Neural cell (in vitro differentiated cells): Measurements from ENCODE around the gene SH3BP5. TPM values are rescaled to one million over a fixed set of nuclear protein-coding genes. Genes with fewer than 3 reads are reported as not detected.
A peak's percentile ranks its signal among the peaks of the same experiment; 100 is the strongest.

ENCODE experiments used
- H2AFZ ChIP-seq: fragments of 200-600, 300-800 bp; sonication (generic), shearing (Covaris generic); 2 replicates; pipeline ENCODE4 v1.6.0; 2014; ENCODE audit warnings: low read depth, mild to moderate bottlenecking, antibody characterized with exemption, low read length, moderate library complexity
- H3F3A ChIP-seq: fragments of 200-600 bp; shearing (Covaris generic); 2 replicates; pipeline ENCODE4 v1.6.1; 2016; ENCODE audit warnings: mild to moderate bottlenecking, moderate library complexity, mixed read lengths, antibody characterized with exemption, low read length; ENCODE audit not compliant: insufficient read depth, poor library complexity, severe bottlenecking
- H3K27ac ChIP-seq: fragments of 200-600, 300-800 bp; sonication (generic), shearing (Covaris generic); 2 replicates; pipeline ENCODE4 v1.5.1; 2014; ENCODE audit warnings: mild to moderate bottlenecking, low read length, moderate library complexity
- H3K27me3 ChIP-seq: fragments of 300-800, 200-600 bp; sonication (generic), shearing (Covaris generic); 2 replicates; pipeline ENCODE4 v1.6.0; 2014; ENCODE audit warnings: mild to moderate bottlenecking, low read depth, low read length, moderate library complexity; ENCODE audit not compliant: insufficient read depth
- H3K36me3 ChIP-seq: fragments of 300-800, 200-600 bp; sonication (generic), shearing (Covaris generic); 2 replicates; pipeline ENCODE4 v1.5.1; 2014; ENCODE audit warnings: mild to moderate bottlenecking, antibody characterized with exemption, low read length, moderate library complexity; ENCODE audit not compliant: insufficient read depth
- H3K4me2 ChIP-seq: fragments of 300-800, 200-600 bp; sonication (generic), shearing (Covaris generic); 2 replicates; pipeline ENCODE4 v1.6.0; 2014; ENCODE audit warnings: mild to moderate bottlenecking, low read length
- H3K4me3 ChIP-seq: fragments of 300-800, 200-600 bp; sonication (generic), shearing (Covaris generic); 2 replicates; pipeline ENCODE4 v1.5.1; 2014; ENCODE audit warnings: mild to moderate bottlenecking, low read length, moderate library complexity
- H3K79me2 ChIP-seq: fragments of 200-600 bp; shearing (Covaris generic); replicated peaks from 2 replicates; pipeline ENCODE4 v1.6.0; 2014; ENCODE audit warnings: mild to moderate bottlenecking, low read length, moderate library complexity; ENCODE audit not compliant: insufficient read depth
- H3K9ac ChIP-seq: fragments of 300-800, 200-600 bp; sonication (generic), shearing (Covaris generic); 2 replicates; pipeline ENCODE4 v1.6.1; 2016; ENCODE audit warnings: mild to moderate bottlenecking, low read length, mixed read lengths
- H3K9me2 ChIP-seq: fragments of 200-600 bp; shearing (Covaris generic); 2 replicates; pipeline ENCODE4 v1.6.1; 2016; ENCODE audit warnings: mild to moderate bottlenecking, low read length, mixed read lengths; ENCODE audit not compliant: insufficient read depth
- H3K9me3 ChIP-seq: fragments of 200-600, 300-800 bp; sonication (generic), shearing (Covaris generic); 2 replicates; pipeline ENCODE4 v1.6.1; 2016; ENCODE audit warnings: mild to moderate bottlenecking, mixed run types, low read length, moderate library complexity, mixed read lengths
- H4K20me1 ChIP-seq: fragments of 200-600 bp; shearing (Covaris generic); 2 replicates; pipeline ENCODE4 v1.6.1; 2016; ENCODE audit warnings: mild to moderate bottlenecking, mixed run types; ENCODE audit not compliant: insufficient read depth
- EP300 ChIP-seq: fragments of 450-650 bp; conservative IDR thresholded peaks from 2 replicates; pipeline ENCODE4 v1.6.1; 2014; ENCODE audit warnings: antibody characterized with exemption, mild to moderate bottlenecking, moderate library complexity; ENCODE audit not compliant: poor library complexity, severe bottlenecking
- EZH2 ChIP-seq: fragments of 200-600, 300-800 bp; shearing (Covaris generic), sonication (generic); IDR thresholded peaks from 2 replicates; pipeline ENCODE4 v1.6.1; 2014; ENCODE audit warnings: antibody characterized with exemption, low read length, borderline replicate concordance, mild to moderate bottlenecking; ENCODE audit not compliant: insufficient read depth, poor library complexity, severe bottlenecking
- MXI1 ChIP-seq: fragments of 450-650 bp; conservative IDR thresholded peaks from 2 replicates; pipeline ENCODE4 v1.6.1; 2014; ENCODE audit warnings: antibody characterized with exemption, mild to moderate bottlenecking; ENCODE audit not compliant: poor library complexity, severe bottlenecking
- POLR2AphosphoS5 ChIP-seq: IDR thresholded peaks from 2 replicates; pipeline ENCODE4 v1.6.1; 2012
- RAD21 ChIP-seq: fragments of 450-650 bp; conservative IDR thresholded peaks from 2 replicates; pipeline ENCODE4 v1.6.1; 2014; ENCODE audit warnings: antibody characterized with exemption, mild to moderate bottlenecking, moderate library complexity
- SMC3 ChIP-seq: fragments of 450-650 bp; conservative IDR thresholded peaks from 2 replicates; pipeline ENCODE4 v1.6.1; 2014; ENCODE audit warnings: antibody characterized with exemption, mild to moderate bottlenecking, moderate library complexity; ENCODE audit not compliant: poor library complexity
- TAF1 ChIP-seq: IDR thresholded peaks from 2 replicates; pipeline ENCODE4 v1.6.1; 2012; ENCODE audit warnings: low read depth
- polyA plus RNA-seq: library from polyadenylated mRNA; depleted of rRNA; stranded (reverse); fragments of >200 nt; gene quantifications from 2 replicates; pipeline ENCODE4 v1.2.3, GENCODE V29; 2014
- TF ChIP-seq, protein P1 (sequence below): IDR thresholded peaks from 2 replicates; pipeline ENCODE4 v1.6.1; 2012; ENCODE audit warnings: borderline replicate concordance
- TF ChIP-seq, protein P2 (sequence below): fragments of 450-650 bp; IDR thresholded peaks from 2 replicates; pipeline ENCODE4 v1.5.1; 2014; ENCODE audit warnings: antibody characterized with exemption, mild to moderate bottlenecking, moderate library complexity; ENCODE audit not compliant: poor library complexity, severe bottlenecking

SH3BP5 gene
- polyA plus RNA-seq, 1 donor from 2014 or later: 166 TPM

DNA sequence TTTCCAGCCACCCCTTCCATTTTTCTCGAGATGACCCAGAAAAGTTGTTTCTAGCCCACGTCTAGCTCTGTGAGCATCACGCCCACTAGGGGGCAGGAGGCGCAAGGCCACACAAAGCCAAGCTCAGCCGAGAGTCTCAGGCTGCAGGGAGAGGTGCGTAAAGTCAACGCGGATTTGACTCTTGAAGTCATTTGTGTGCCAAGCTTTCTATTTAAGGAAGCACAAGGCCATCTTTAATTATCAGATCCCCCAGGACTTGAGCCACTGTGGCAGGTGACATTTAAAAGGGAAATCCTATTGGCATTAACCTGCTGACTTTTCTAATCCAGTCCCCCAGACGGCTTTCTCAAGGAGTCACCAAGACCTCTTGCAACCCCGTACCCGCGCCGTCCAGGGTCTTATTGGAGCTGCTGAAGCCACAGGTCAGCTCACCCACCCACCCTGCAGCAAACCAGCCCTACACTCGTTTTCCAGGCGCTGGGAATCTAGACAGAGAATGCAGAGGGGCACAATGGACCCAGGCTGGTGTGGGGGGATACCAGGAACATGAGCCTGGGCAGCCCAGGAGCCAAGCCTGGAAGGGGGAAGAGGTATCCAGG is 64.3 kb downstream of the SH3BP5 start:
- no peak overlapping the region for H3K4me2 ChIP-seq
- H2AFZ ChIP-seq: no peak overlapping the region
- TF ChIP-seq MXI1 (peak; percentile 27), EP300 (no peak), POLR2AphosphoS5 (no peak), TAF1 (no peak), EZH2 (no peak), SMC3 (peak; percentile 93), RAD21 (peak; percentile 93)
- TF ChIP-seq, protein P1, sequence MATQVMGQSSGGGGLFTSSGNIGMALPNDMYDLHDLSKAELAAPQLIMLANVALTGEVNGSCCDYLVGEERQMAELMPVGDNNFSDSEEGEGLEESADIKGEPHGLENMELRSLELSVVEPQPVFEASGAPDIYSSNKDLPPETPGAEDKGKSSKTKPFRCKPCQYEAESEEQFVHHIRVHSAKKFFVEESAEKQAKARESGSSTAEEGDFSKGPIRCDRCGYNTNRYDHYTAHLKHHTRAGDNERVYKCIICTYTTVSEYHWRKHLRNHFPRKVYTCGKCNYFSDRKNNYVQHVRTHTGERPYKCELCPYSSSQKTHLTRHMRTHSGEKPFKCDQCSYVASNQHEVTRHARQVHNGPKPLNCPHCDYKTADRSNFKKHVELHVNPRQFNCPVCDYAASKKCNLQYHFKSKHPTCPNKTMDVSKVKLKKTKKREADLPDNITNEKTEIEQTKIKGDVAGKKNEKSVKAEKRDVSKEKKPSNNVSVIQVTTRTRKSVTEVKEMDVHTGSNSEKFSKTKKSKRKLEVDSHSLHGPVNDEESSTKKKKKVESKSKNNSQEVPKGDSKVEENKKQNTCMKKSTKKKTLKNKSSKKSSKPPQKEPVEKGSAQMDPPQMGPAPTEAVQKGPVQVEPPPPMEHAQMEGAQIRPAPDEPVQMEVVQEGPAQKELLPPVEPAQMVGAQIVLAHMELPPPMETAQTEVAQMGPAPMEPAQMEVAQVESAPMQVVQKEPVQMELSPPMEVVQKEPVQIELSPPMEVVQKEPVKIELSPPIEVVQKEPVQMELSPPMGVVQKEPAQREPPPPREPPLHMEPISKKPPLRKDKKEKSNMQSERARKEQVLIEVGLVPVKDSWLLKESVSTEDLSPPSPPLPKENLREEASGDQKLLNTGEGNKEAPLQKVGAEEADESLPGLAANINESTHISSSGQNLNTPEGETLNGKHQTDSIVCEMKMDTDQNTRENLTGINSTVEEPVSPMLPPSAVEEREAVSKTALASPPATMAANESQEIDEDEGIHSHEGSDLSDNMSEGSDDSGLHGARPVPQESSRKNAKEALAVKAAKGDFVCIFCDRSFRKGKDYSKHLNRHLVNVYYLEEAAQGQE: no peak
- TF ChIP-seq, protein P2, sequence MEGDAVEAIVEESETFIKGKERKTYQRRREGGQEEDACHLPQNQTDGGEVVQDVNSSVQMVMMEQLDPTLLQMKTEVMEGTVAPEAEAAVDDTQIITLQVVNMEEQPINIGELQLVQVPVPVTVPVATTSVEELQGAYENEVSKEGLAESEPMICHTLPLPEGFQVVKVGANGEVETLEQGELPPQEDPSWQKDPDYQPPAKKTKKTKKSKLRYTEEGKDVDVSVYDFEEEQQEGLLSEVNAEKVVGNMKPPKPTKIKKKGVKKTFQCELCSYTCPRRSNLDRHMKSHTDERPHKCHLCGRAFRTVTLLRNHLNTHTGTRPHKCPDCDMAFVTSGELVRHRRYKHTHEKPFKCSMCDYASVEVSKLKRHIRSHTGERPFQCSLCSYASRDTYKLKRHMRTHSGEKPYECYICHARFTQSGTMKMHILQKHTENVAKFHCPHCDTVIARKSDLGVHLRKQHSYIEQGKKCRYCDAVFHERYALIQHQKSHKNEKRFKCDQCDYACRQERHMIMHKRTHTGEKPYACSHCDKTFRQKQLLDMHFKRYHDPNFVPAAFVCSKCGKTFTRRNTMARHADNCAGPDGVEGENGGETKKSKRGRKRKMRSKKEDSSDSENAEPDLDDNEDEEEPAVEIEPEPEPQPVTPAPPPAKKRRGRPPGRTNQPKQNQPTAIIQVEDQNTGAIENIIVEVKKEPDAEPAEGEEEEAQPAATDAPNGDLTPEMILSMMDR: peak; percentile 94
- no peak overlapping the region for H3K4me3 ChIP-seq
- no peaks in the 10 kb centered on the region for H3K27me3 ChIP-seq
- no peaks in the 10 kb centered on the region for H3K9me3 ChIP-seq
- H3K9me2 ChIP-seq: no peaks in the 10 kb centered on the region
- peak overlapping the region; percentile 3 for H3K9ac ChIP-seq
- peaks cover 9% of the 10 kb centered on the region for H4K20me1 ChIP-seq
- no peaks in the 10 kb centered on the region for H3K36me3 ChIP-seq
- no peak overlapping the region for H3K27ac ChIP-seq
- no peaks in the 10 kb centered on the region for H3F3A ChIP-seq
- no peaks in the 10 kb centered on the region for H3K79me2 ChIP-seq

DNA sequence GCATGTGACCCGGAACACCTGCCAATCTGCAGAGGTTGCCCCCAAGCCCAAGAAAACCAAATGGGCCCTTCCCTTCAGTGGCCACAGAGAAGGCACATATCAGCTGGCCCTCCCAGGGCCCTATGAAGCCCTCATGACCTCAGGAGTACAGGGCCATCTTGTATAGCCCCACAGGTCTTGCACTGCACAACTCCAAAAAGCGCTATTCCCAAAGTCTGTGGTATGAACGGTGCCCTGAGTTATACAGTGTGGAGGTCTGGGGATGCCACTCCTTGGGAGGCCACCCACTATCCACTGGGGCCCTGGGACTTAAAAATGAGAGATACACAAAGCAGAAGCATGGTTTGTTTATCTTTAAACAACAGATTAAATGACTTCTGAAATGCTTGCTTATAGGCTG is 64.9 kb downstream of the SH3BP5 start:
- Histone ChIP-seq H3K9me2 (no peaks in the 10 kb centered on the region), H3K27ac (no peak overlapping the region), H4K20me1 (peaks cover 9% of the 10 kb centered on the region), H3K4me3 (no peak overlapping the region), H3K4me2 (no peak overlapping the region), H3K9me3 (no peaks in the 10 kb centered on the region), H3K79me2 (no peaks in the 10 kb centered on the region), H3K27me3 (no peaks in the 10 kb centered on the region), H3F3A (no peaks in the 10 kb centered on the region), H3K9ac (no peak overlapping the region), H2AFZ (no peak overlapping the region), H3K36me3 (no peaks in the 10 kb centered on the region)
- no peak for TF ChIP-seq SMC3
- no peak for TF ChIP-seq EZH2
- TF ChIP-seq MXI1: no peak
- TF ChIP-seq EP300: no peak
- TF ChIP-seq RAD21: no peak
- TF ChIP-seq TAF1: no peak
- TF ChIP-seq, protein P2: no peak
- TF ChIP-seq, protein P1: no peak
- no peak for TF ChIP-seq POLR2AphosphoS5
